BE2C (cell line): ENCODE data around the gene SLC37A3.

ENCODE experiments used
- DNase-seq: peaks from one replicate; pipeline ENCODE4 v3.0.0-alpha.2; 2020
- H3K27me3 ChIP-seq: fragments of 250-450 bp; sonication (Bioruptor Pico); 2 replicates; pipeline ENCODE4 v1.5.1; 2020; ENCODE audit warnings: mild to moderate bottlenecking
- H3K36me3 ChIP-seq: fragments of 250-450 bp; sonication (Bioruptor Pico); 2 replicates; pipeline ENCODE4 v1.5.1; 2020; ENCODE audit warnings: mild to moderate bottlenecking
- H3K4me1 ChIP-seq: fragments of 250-450 bp; sonication (Bioruptor Pico); 2 replicates; pipeline ENCODE4 v1.5.1; 2020
- H3K4me3 ChIP-seq: 2 replicates; pipeline ENCODE4 v1.5.1; 2011; ENCODE audit warnings: low read depth, low read length
- H3K9me3 ChIP-seq: fragments of 250-450 bp; sonication (Bioruptor Pico); 2 replicates; pipeline ENCODE4 v1.5.1; 2020
- TF ChIP-seq, protein P1 (sequence below): IDR thresholded peaks from 2 replicates; pipeline ENCODE4 v1.5.1; 2012; ENCODE audit warnings: mild to moderate bottlenecking, low read depth, low read length

The SLC37A3 gene

DNA sequence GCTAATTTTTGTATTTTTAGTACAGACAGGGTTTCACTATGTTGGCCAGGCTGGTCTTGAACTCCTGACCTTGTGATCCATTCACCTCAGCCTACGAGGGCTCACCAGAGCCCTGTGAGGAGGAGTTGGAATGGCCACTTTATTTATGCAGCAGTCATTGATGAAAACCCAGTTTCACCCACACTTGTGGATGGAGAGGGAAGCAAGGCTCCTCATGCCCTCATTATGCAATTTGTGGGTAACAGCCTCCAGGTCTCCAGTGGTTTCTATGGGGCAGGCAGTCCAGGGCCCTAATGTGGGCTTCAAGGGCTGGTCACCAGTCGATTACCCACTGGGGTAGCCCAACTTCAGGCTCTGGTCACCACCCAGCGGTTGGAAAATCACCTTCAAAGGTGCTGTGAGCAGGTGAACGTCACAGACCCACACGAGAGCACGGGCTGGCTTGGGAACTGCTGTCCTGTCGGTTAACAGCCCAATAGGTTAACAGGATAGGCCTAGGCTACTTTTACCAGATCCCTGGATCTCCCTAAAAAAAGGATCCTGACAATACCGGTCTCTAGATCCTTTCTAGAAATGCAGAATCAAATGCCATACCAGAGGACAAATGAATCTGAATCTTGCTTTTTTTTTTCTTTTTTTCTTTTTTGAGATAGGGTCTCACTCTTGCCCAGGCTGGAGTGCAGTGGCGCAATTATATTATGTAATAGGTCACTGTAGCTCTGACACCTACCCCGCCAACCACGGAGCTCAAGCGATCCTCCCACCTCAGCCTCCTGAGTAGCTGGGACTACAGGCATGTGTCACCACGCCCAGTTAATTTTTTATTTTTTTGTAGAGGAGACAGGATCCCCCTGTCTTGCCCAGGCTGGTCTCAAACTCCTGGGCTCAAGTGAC, 97.8 kb downstream of the SLC37A3 start:
- Histone ChIP-seq H3K9me3 (no peaks in the 10 kb centered on the region), H3K27me3 (no peaks in the 10 kb centered on the region), H3K36me3 (no peaks in the 10 kb centered on the region), H3K4me1 (no peaks in the 10 kb centered on the region), H3K4me3 (no peak overlapping the region)
- TF ChIP-seq, protein P1, sequence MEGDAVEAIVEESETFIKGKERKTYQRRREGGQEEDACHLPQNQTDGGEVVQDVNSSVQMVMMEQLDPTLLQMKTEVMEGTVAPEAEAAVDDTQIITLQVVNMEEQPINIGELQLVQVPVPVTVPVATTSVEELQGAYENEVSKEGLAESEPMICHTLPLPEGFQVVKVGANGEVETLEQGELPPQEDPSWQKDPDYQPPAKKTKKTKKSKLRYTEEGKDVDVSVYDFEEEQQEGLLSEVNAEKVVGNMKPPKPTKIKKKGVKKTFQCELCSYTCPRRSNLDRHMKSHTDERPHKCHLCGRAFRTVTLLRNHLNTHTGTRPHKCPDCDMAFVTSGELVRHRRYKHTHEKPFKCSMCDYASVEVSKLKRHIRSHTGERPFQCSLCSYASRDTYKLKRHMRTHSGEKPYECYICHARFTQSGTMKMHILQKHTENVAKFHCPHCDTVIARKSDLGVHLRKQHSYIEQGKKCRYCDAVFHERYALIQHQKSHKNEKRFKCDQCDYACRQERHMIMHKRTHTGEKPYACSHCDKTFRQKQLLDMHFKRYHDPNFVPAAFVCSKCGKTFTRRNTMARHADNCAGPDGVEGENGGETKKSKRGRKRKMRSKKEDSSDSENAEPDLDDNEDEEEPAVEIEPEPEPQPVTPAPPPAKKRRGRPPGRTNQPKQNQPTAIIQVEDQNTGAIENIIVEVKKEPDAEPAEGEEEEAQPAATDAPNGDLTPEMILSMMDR = no peak
- DNase-seq = no peak

DNA sequence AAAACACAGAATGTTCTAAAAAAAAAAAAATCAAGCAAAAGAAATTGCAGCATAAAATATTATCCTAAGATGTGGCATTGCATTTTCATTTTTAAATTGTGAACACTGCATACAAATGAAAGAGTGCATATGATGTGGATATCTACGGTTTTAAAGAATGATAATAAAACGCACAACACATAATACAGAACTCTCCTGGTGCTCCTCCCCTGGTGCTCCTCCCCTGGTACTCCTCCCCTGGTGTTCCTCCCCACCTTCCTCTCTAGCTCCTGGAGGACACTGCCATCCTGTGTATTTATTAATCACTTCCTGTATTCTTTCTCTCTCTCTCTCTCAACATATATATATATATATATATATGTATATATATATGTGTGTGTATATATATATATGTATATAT, 100.1 kb downstream of the SLC37A3 start:
- no peaks in the 10 kb centered on the region for H3K36me3 ChIP-seq
- no peaks in the 10 kb centered on the region for H3K9me3 ChIP-seq
- TF ChIP-seq, protein P1 = no peak
- H3K27me3 ChIP-seq = no peaks in the 10 kb centered on the region
- H3K4me1 ChIP-seq = no peaks in the 10 kb centered on the region; the same call in 1 of the 2 replicates
- no peak for DNase-seq
- no peak overlapping the region for H3K4me3 ChIP-seq

DNA sequence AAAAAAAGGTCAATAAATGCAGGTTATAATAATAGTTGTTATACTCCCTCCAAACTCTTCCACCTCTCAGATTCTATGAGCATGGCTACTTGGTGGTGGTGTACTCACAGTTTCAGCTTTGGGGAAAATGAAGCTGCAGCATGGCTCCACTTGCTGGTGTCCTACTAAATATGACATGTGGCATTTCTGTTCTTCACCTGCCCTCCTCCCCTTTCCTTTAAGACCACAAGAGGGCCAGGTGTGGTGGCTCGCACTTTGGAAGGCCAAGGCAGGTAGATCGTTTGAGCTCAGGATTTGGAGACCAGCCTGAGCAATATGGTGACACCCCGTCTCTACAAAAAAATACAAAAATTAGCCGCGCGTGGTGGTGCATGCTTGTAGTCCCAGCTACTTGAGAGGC, 101.1 kb downstream of the SLC37A3 start:
- no peak overlapping the region for H3K4me3 ChIP-seq
- TF ChIP-seq, protein P1 = no peak
- H3K27me3 ChIP-seq = no peaks in the 10 kb centered on the region
- H3K4me1 ChIP-seq = no peaks in the 10 kb centered on the region; the same call in 1 of the 2 replicates
- H3K36me3 ChIP-seq = no peaks in the 10 kb centered on the region
- H3K9me3 ChIP-seq = no peaks in the 10 kb centered on the region
- DNase-seq = no peak

DNA sequence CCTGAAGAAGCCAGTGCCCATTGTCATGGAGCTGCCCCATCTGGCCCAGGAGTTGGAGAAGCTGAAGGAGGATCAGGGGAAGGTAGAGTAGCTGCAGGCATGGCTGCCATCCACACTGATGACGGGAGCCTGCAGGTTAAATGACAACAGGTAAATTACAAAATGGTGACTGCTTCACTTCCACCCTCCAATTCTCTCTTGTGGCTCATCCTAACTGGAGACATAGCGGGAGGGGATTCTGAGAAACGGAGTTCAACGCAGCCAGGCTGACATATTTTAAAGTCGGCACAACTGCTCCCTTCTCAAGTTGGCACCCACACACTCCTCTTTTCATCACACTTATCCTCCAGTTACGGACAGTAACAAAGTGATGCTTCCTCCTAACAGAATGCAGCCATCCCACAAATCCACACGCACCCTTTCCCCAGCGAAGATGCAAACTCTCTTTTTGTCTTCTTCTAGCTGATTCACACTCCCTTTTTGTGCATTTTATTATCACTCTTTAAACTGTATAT, 103.0 kb downstream of the SLC37A3 start:
- TF ChIP-seq, protein P1 = no peak
- DNase-seq = no peak
- no peaks in the 10 kb centered on the region for H3K27me3 ChIP-seq
- no peaks in the 10 kb centered on the region; the same call in 1 of the 2 replicates for H3K4me1 ChIP-seq
- no peaks in the 10 kb centered on the region for H3K9me3 ChIP-seq
- H3K36me3 ChIP-seq = no peaks in the 10 kb centered on the region
- no peak overlapping the region for H3K4me3 ChIP-seq

DNA sequence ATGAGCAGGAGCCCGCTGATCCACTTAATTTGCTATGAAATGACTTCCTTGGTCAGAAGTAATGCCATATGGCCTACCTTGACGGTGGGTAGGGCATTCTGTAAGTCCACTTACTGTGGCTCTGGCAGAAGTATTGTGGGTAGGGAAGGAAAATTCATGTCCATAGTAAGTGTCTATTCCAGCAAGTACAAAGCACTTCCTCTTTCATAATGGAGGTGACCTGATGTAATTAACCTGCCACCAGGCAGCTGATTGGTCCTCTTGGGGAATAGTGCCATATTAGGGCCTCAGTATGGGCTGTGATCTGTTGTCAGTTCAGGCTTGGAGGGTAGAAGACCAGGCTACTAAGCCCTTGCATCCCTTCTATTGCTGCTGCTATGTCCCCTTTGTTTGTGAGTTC, 103.9 kb downstream of the SLC37A3 start:
- TF ChIP-seq, protein P1 = no peak
- no peak for DNase-seq
- Histone ChIP-seq H3K4me1 (no peaks in the 10 kb centered on the region; the same call in 1 of the 2 replicates), H3K27me3 (no peaks in the 10 kb centered on the region), H3K9me3 (no peaks in the 10 kb centered on the region), H3K4me3 (no peak overlapping the region), H3K36me3 (no peaks in the 10 kb centered on the region)

DNA sequence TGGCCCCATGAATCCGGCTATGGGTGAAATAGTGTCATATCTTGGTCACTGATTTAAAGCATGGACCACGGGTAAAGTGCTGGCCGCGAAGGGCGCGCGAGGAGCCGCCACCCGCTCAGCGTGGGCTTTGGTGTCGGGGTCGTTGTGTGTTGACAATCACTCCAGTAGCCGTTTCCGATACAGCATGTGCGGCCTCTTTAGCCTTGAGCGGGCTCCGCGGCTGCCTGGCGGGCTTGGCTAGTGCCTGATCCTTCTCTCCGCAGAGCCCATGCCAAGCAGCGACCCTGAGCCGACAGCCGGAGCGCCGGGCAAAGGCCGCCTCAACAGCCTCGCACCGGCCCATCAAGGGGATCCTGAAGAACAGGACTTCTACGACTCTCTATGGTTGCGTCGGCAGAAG, 105.9 kb downstream of the SLC37A3 start:
- TF ChIP-seq, protein P1 = no peak
- no peaks in the 10 kb centered on the region for H3K36me3 ChIP-seq
- no peaks in the 10 kb centered on the region for H3K9me3 ChIP-seq
- DNase-seq = no peak
- no peaks in the 10 kb centered on the region; the same call in 1 of the 2 replicates for H3K4me1 ChIP-seq
- no peaks in the 10 kb centered on the region for H3K27me3 ChIP-seq
- H3K4me3 ChIP-seq = no peak overlapping the region
